ENCODE measurements around the gene SLC25A30. TPM values are rescaled to one million over a fixed set of nuclear protein-coding genes. Genes with fewer than 3 reads are reported as not detected.
"Not testable (repeated sequence)": the region's sequence is repeated elsewhere in the genome, so short reads cannot be mapped to it uniquely, and the experiment has no call there.

The SLC25A30 gene
- total and polyA plus RNA-seq, 4 donors, result 5.4 to 59.2 (median 17.8) TPM

DNA sequence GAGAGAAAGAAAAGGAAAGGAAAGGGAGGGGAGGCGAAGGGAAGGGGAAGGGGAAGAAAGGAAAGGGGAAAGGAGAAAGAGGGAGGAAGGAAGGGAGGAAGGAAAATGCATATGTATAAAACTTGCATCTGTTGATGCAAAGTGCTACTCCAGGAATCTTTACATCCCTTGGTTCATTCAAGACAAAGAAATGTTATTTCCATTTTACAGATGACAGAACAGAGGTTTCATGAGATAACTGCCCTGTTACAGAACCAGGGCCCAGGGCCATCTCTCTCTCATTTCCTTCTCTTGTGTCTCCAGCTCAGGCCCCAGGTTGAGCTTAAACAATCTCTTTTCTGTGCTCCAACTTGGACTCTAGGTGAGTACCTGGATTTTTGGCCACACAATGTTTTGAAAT is 1.8 kb upstream of the SLC25A30 start:
- no peak overlapping the region for H3K9ac ChIP-seq (ENCODE audit: low read depth in 1 of 2, low read length in 2 of 2)
- no peak for TF ChIP-seq GABPA (IDR thresholded peaks at IDR 0.05 in 1 of 2, conservative IDR thresholded peaks at IDR 0.05 in 1 of 2)
- TF ChIP-seq RAD21 (IDR thresholded peaks at IDR 0.05), result no peak
- no peak for TF ChIP-seq TAF1 (conservative IDR thresholded peaks at IDR 0.05)
- TF ChIP-seq, protein P1, sequence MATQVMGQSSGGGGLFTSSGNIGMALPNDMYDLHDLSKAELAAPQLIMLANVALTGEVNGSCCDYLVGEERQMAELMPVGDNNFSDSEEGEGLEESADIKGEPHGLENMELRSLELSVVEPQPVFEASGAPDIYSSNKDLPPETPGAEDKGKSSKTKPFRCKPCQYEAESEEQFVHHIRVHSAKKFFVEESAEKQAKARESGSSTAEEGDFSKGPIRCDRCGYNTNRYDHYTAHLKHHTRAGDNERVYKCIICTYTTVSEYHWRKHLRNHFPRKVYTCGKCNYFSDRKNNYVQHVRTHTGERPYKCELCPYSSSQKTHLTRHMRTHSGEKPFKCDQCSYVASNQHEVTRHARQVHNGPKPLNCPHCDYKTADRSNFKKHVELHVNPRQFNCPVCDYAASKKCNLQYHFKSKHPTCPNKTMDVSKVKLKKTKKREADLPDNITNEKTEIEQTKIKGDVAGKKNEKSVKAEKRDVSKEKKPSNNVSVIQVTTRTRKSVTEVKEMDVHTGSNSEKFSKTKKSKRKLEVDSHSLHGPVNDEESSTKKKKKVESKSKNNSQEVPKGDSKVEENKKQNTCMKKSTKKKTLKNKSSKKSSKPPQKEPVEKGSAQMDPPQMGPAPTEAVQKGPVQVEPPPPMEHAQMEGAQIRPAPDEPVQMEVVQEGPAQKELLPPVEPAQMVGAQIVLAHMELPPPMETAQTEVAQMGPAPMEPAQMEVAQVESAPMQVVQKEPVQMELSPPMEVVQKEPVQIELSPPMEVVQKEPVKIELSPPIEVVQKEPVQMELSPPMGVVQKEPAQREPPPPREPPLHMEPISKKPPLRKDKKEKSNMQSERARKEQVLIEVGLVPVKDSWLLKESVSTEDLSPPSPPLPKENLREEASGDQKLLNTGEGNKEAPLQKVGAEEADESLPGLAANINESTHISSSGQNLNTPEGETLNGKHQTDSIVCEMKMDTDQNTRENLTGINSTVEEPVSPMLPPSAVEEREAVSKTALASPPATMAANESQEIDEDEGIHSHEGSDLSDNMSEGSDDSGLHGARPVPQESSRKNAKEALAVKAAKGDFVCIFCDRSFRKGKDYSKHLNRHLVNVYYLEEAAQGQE (IDR thresholded peaks at IDR 0.05), result no peak
- TF ChIP-seq YY1 (IDR thresholded peaks at IDR 0.05), result no peak
- TF ChIP-seq, protein P2, sequence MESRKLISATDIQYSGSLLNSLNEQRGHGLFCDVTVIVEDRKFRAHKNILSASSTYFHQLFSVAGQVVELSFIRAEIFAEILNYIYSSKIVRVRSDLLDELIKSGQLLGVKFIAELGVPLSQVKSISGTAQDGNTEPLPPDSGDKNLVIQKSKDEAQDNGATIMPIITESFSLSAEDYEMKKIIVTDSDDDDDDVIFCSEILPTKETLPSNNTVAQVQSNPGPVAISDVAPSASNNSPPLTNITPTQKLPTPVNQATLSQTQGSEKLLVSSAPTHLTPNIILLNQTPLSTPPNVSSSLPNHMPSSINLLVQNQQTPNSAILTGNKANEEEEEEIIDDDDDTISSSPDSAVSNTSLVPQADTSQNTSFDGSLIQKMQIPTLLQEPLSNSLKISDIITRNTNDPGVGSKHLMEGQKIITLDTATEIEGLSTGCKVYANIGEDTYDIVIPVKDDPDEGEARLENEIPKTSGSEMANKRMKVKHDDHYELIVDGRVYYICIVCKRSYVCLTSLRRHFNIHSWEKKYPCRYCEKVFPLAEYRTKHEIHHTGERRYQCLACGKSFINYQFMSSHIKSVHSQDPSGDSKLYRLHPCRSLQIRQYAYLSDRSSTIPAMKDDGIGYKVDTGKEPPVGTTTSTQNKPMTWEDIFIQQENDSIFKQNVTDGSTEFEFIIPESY (IDR thresholded peaks at IDR 0.05), result no peak
- TF ChIP-seq HNF4A (conservative IDR thresholded peaks at IDR 0.05), result no peak
- TF ChIP-seq, protein P3, sequence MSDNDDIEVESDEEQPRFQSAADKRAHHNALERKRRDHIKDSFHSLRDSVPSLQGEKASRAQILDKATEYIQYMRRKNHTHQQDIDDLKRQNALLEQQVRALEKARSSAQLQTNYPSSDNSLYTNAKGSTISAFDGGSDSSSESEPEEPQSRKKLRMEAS (IDR thresholded peaks at IDR 0.05), result no peak
- TF ChIP-seq FOXA2 (IDR thresholded peaks at IDR 0.05), result no peak
- TF ChIP-seq, protein P4, sequence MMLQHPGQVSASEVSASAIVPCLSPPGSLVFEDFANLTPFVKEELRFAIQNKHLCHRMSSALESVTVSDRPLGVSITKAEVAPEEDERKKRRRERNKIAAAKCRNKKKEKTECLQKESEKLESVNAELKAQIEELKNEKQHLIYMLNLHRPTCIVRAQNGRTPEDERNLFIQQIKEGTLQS (IDR thresholded peaks at IDR 0.05), result no peak
- TF ChIP-seq EGR1 (IDR thresholded peaks at IDR 0.05; ENCODE audit: low read depth in 2 of 2), result no peak
- no peak for TF ChIP-seq HNF4G (IDR thresholded peaks at IDR 0.05)
- TF ChIP-seq FOXA1 (IDR thresholded peaks at IDR 0.05), result no peak
- TF ChIP-seq JUND (IDR thresholded peaks at IDR 0.05), result no peak
- no peak for TF ChIP-seq SP1 (IDR thresholded peaks at IDR 0.05)
- TF ChIP-seq, protein P5, sequence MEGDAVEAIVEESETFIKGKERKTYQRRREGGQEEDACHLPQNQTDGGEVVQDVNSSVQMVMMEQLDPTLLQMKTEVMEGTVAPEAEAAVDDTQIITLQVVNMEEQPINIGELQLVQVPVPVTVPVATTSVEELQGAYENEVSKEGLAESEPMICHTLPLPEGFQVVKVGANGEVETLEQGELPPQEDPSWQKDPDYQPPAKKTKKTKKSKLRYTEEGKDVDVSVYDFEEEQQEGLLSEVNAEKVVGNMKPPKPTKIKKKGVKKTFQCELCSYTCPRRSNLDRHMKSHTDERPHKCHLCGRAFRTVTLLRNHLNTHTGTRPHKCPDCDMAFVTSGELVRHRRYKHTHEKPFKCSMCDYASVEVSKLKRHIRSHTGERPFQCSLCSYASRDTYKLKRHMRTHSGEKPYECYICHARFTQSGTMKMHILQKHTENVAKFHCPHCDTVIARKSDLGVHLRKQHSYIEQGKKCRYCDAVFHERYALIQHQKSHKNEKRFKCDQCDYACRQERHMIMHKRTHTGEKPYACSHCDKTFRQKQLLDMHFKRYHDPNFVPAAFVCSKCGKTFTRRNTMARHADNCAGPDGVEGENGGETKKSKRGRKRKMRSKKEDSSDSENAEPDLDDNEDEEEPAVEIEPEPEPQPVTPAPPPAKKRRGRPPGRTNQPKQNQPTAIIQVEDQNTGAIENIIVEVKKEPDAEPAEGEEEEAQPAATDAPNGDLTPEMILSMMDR (IDR thresholded peaks at IDR 0.05; ENCODE audit: low read depth, low read length, missing input control), result no peak
- no peak for TF ChIP-seq NR2F2 (IDR thresholded peaks at IDR 0.05)
- 94% methylated on average over 1 of the region's 1 CpG for WGBS
- no peaks in the 10 kb centered on the region for H3K36me3 ChIP-seq (ENCODE audit: control insufficient read depth in 4 of 4, insufficient read depth in 3 of 4, low read depth in 1 of 4, low read length in 3 of 4)
- H3K27me3 ChIP-seq (ENCODE audit: control insufficient read depth in 4 of 4, insufficient read depth in 4 of 4, low read length in 3 of 4), result no peaks in the 10 kb centered on the region
- H3K9me3 ChIP-seq (ENCODE audit: control insufficient read depth in 4 of 4, low read length in 3 of 4), result no peaks in the 10 kb centered on the region
- H3K4me3 ChIP-seq (ENCODE audit: low read depth in 1 of 3, low read length in 3 of 3), result no peak overlapping the region
- DNase-seq (ENCODE audit: low spot score), result no peak
- H3K27ac ChIP-seq (ENCODE audit: low read depth in 1 of 2, low read length in 2 of 2), result no peak overlapping the region
- H3K4me1 ChIP-seq (ENCODE audit: control insufficient read depth in 4 of 4, insufficient read depth in 4 of 4, low read length in 3 of 4), result peaks cover 1 to 10% (median 6%) of the 10 kb centered on the region in 4 donors

DNA sequence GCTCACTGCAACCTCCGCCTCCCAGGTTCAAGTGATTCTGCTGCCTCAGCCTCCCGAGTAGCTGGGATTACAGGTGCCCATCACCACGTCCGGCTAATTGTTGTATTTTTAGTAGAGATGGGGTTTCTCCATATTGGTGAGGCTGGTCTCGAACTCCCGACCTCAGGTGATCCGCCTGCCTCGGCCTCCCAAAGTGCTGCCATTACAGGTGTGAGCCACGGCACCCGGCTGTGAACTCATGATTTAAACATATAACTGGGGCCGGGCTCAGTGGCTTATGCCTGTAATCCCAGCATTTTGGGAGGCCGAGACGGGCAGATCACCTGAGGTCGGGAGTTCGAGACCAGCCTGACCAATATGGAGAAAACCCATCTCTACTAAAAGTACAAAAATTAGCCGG is 1.2 kb upstream of the SLC25A30 start:
- H3K36me3 ChIP-seq (ENCODE audit: control insufficient read depth in 4 of 4, insufficient read depth in 3 of 4, low read depth in 1 of 4, low read length in 3 of 4); DNase-seq (ENCODE audit: low spot score); H3K4me3 ChIP-seq (ENCODE audit: low read depth in 1 of 3, low read length in 3 of 3); H3K9ac ChIP-seq (ENCODE audit: low read depth in 1 of 2, low read length in 2 of 2); H3K9me3 ChIP-seq (ENCODE audit: control insufficient read depth in 4 of 4, low read length in 3 of 4); H3K27ac ChIP-seq (ENCODE audit: low read depth in 1 of 2, low read length in 2 of 2); H3K27me3 ChIP-seq (ENCODE audit: control insufficient read depth in 4 of 4, insufficient read depth in 4 of 4, low read length in 3 of 4): not testable (repeated sequence)
- peaks cover 3 to 12% (median 8%) of the 10 kb centered on the region in 4 donors for H3K4me1 ChIP-seq (ENCODE audit: control insufficient read depth in 4 of 4, insufficient read depth in 4 of 4, low read length in 3 of 4)
- 98% methylated on average over 16 of the region's 16 CpGs for WGBS
